ENCODE measurements around the gene EFHC2.

GRCh38 chrX:44342866-44343265, 606 bp downstream of the EFHC2 start:
- TF ChIP-seq POLR2A (IDR thresholded peaks at IDR 0.05), result no peak
- no peak for TF ChIP-seq CTCF (IDR thresholded peaks at IDR 0.05)
- no peak for TF ChIP-seq POLR2AphosphoS5 (IDR thresholded peaks at IDR 0.05; ENCODE audit: insufficient read depth in 1 of 2, low read depth in 1 of 2)

Data from vagina (tissue), 2 donors.